Common myeloid progenitor, CD34-positive (primary cell): ENCODE data around the gene BPIFB3.

Source experiments
- CTCF ChIA-PET: fragments of 350-600 bp; sonication (Branson Sonifier 250); formaldehyde crosslinking; loops from one replicate; lab custom pipeline; 2021; ENCODE audit warnings: antibody characterized with exemption; lab: Charles Lee
- POLR2A ChIA-PET: fragments of 350-600 bp; sonication (Branson Sonifier 250); formaldehyde crosslinking; loops from one replicate; lab custom pipeline; 2021; ENCODE audit warnings: antibody characterized with exemption; lab: Charles Lee
- DNase-seq, 3 donors: peaks; one replicate each; pipeline versions ENCODE4 v3.0.0 to v3.0.0-alpha.2; 2013
- H3K27ac ChIP-seq, 2 experiments: 1 replicate in 1 of 2; 2 replicates in 1 of 2; pipeline ENCODE4 v1.7.0; 2013; ENCODE audit warnings: inconsistent platforms in 2 of 2, low read length in 2 of 2, mild to moderate bottlenecking in 2 of 2, low read depth in 1 of 2, moderate library complexity in 1 of 2; ENCODE audit not compliant: severe bottlenecking in 2 of 2, insufficient read depth in 1 of 2, poor library complexity in 1 of 2
- H3K27me3 ChIP-seq, 5 experiments: replicated peaks in 2 of 5; 1 replicate in 3 of 5; 2 replicates in 2 of 5; pipeline versions ENCODE4 v1.6.1 to v1.7.0; 2013; ENCODE audit warnings: low read length in 4 of 5, mild to moderate bottlenecking in 2 of 5, moderate library complexity in 2 of 5, inconsistent platforms in 1 of 5; ENCODE audit not compliant: insufficient read depth in 5 of 5, control insufficient read depth in 4 of 5
- H3K36me3 ChIP-seq, 4 experiments: 1 replicate in 2 of 4; 2 replicates in 2 of 4; pipeline versions ENCODE4 v1.6.1 to v1.7.0; 2013; ENCODE audit warnings: low read length in 3 of 4, control low read depth in 1 of 4, mild to moderate bottlenecking in 1 of 4; ENCODE audit not compliant: control insufficient read depth in 4 of 4, insufficient read depth in 4 of 4
- H3K4me1 ChIP-seq, 4 experiments: 1 replicate in 3 of 4; 2 replicates in 1 of 4; pipeline versions ENCODE4 v1.6.1 to v1.7.1; 2013; ENCODE audit warnings: low read length in 3 of 4, mild to moderate bottlenecking in 3 of 4, control low read depth in 1 of 4, inconsistent platforms in 1 of 4, moderate library complexity in 1 of 4; ENCODE audit not compliant: control insufficient read depth in 4 of 4, insufficient read depth in 4 of 4; ENCODE audit errors: control extremely low read depth in 1 of 4
- H3K4me3 ChIP-seq, 7 experiments: 1 replicate in 4 of 7; 2 replicates in 3 of 7; pipeline versions ENCODE4 v1.5.1 to v1.7.0; 2013; ENCODE audit warnings: mild to moderate bottlenecking in 7 of 7, low read length in 6 of 7, moderate library complexity in 6 of 7, inconsistent platforms in 2 of 7, low read depth in 2 of 7, control low read depth in 1 of 7; ENCODE audit not compliant: insufficient read depth in 4 of 7, control insufficient read depth in 1 of 7; ENCODE audit errors: extremely low read depth in 1 of 7
- H3K9me3 ChIP-seq, 5 experiments: 1 replicate in 4 of 5; 2 replicates in 1 of 5; pipeline versions ENCODE4 v1.6.1 to v1.7.1; 2013; ENCODE audit warnings: low read length in 4 of 5, mild to moderate bottlenecking in 2 of 5, inconsistent platforms in 1 of 5, low read depth in 1 of 5, moderate library complexity in 1 of 5; ENCODE audit not compliant: control insufficient read depth in 4 of 5, insufficient read depth in 2 of 5; ENCODE audit errors: control extremely low read depth in 1 of 5
- WGBS: methylation state at CpG from one replicate; pipeline ENCODE4 v1.1.5; 2013; ENCODE audit not compliant: insufficient coverage; 5-methylcytosine and 5-hydroxymethylcytosine counted together

BPIFB3 gene

DNA sequence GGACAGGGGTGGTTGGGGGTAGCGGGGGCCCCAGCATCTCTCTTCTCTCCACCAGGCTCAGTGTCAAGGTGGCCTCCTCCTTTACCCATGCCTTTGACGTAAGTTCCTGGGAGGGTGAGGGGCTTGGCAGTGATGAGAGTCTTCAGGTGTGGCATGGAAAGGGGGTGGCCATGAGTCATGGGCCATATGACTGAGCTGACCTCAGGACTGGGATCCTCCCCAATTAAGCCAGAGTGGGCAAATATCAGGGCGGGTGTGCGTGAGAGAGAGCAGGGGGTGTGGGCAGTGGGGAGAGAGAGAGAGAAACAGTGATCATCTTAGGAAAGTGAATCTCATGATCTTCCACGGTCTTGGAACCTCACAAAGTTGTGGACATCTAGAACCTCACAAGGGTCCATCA is 17.5 kb downstream of the BPIFB3 start:
- Histone ChIP-seq H3K4me1 (peaks cover 0 to 37% (median 34%) of the 10 kb centered on the region in 4 experiments), H3K9me3 (peaks cover 0 to 1% (median 0%) of the 10 kb centered on the region in 5 experiments), H3K36me3 (no peaks in the 10 kb centered on the region), H3K27me3 (no peaks in the 10 kb centered on the region), H3K27ac (no peak overlapping the region), H3K4me3 (no peak overlapping the region)
- WGBS, result 75% methylated on average over 2 of the region's 5 CpGs
- DNase-seq, result peak in 1 of 3 donors; percentile 17
- CTCF ChIA-PET, result interaction anchor here (1.5 to 1.8 kb wide), 2 partner anchors 14 to 169 kb away, joined by 4 to 6 read pairs; no protein-coding TSS in a partner anchor
- POLR2A ChIA-PET, result no interaction called here

DNA sequence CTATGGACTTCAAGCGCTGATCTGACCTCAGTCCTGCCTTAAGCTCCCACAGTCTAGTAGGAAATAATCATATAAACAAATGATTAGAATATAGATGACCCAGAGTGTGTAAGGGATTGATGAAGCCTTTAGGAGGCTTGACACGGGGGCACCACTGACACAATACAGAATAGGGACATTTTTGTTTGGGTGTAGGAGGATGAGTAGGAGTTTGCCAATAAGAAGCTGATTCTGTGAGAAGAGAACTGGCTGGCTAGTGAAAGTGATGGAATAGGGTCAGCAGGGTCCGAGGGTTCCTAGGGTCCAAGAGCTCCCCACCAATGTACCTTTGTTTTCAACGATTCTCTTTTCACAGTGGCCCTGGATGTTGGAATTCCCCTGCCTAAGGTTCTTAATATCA is 18.7 kb downstream of the BPIFB3 start:
- H3K27ac ChIP-seq, result no peak overlapping the region
- H3K4me1 ChIP-seq, result peaks cover 0 to 36% (median 33%) of the 10 kb centered on the region in 4 experiments
- ChIA-PET POLR2A (no interaction called here), CTCF (interaction anchor here (1.5 to 1.8 kb wide), 2 partner anchors 13 to 170 kb away, joined by 4 to 6 read pairs; no protein-coding TSS in a partner anchor)
- no peaks in the 10 kb centered on the region for H3K36me3 ChIP-seq
- WGBS, result 100% methylated on average over 3 of the region's 4 CpGs
- H3K27me3 ChIP-seq, result no peaks in the 10 kb centered on the region
- H3K4me3 ChIP-seq, result no peak overlapping the region
- H3K9me3 ChIP-seq, result peaks cover 0 to 1% (median 0%) of the 10 kb centered on the region in 5 experiments
- no peak for DNase-seq

DNA sequence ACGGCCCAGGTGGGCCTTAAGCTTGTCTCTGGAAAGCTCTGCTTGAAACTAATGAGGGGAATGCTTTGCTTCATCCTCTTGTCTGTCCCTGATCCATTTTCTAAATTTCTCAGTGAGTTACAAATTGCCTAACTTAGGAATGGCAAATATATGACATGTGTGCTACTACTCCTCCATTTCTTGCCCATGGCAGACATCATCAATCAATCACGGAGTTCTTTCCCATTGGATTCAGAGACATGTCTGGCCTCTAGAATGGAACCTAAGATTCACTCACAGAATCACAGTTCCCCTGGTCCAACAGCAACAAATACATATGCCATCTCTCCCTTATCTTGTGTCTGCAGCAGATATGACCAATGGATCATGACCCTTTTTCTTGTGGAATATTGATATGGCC is 19.1 kb downstream of the BPIFB3 start:
- no peaks in the 10 kb centered on the region for H3K27me3 ChIP-seq
- H3K4me3 ChIP-seq, result no peak overlapping the region
- peaks cover 0 to 1% (median 0%) of the 10 kb centered on the region in 5 experiments for H3K9me3 ChIP-seq
- no peak overlapping the region for H3K27ac ChIP-seq
- WGBS, result 100% methylated on average over 2 of the region's 2 CpGs
- ChIA-PET CTCF (interaction anchor here (1.8 to 6.3 kb wide), 2 partner anchors 13 to 172 kb away, joined by 6 to 36 read pairs; no protein-coding TSS in a partner anchor), POLR2A (no interaction called here)
- no peaks in the 10 kb centered on the region for H3K36me3 ChIP-seq
- DNase-seq, result no peak
- peaks cover 0 to 32% (median 29%) of the 10 kb centered on the region in 4 experiments for H3K4me1 ChIP-seq

DNA sequence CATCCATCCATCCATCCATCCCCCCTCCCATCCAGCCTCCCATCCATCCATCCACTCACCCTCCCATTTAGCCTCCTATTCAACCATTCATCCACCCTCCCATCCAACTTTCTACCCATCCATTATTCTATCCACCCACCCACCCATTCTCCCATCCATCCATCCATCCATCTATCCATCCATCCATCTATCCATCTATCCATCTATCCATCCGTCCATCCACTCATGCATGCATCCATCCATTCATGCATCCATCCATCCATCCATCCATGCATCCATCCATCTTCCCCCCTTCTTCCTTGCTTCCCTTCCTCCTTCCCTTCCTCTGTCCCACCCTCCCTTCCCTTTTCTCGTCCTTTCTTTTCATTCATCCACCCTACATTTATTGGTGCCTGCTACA is 21.0 kb downstream of the BPIFB3 start:
- CTCF ChIA-PET, result interaction anchor here (1.1 to 6.3 kb wide), 3 partner anchors 9 to 173 kb away, joined by 3 to 36 read pairs (median 3); no protein-coding TSS in a partner anchor
- no peak overlapping the region for H3K27ac ChIP-seq
- 100% methylated on average over 2 of the region's 2 CpGs for WGBS
- H3K36me3 ChIP-seq, result no peaks in the 10 kb centered on the region
- H3K27me3 ChIP-seq, result no peaks in the 10 kb centered on the region
- no peak for DNase-seq
- peaks cover 0 to 1% (median 0%) of the 10 kb centered on the region in 5 experiments for H3K9me3 ChIP-seq
- H3K4me3 ChIP-seq, result no peak overlapping the region
- H3K4me1 ChIP-seq, result peaks cover 0 to 15% (median 12%) of the 10 kb centered on the region in 4 experiments
- POLR2A ChIA-PET, result no interaction called here

DNA sequence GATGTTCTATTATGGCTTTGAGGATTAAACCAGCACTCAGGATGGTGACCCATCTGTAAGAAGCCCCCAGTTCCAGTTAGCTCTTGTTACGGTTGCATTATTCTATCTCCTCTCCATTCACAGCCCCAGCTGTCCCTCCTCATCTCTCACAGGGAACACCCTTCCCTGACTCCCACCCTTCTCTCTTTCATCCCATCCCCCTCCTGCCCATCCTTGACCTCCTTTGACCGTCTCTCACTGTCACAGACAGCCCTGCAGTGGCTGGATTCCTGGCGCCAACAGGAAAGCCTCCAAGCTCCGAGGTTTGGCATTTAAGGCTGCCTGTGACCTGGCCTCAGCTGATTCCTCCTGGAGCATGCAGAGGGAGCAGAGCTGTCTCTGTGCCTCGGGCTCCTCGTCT is 21.6 kb downstream of the BPIFB3 start:
- CTCF ChIA-PET, result interaction anchor here (0.7 to 6.3 kb wide), 6 partner anchors 8 to 288 kb away, joined by 3 to 36 read pairs (median 3); no protein-coding TSS in a partner anchor
- Histone ChIP-seq H3K4me1 (peaks cover 0 to 9% (median 6%) of the 10 kb centered on the region in 4 experiments), H3K9me3 (peaks cover 0 to 1% (median 0%) of the 10 kb centered on the region in 5 experiments), H3K36me3 (no peaks in the 10 kb centered on the region), H3K4me3 (no peak overlapping the region), H3K27me3 (no peaks in the 10 kb centered on the region), H3K27ac (no peak overlapping the region)
- no peak for DNase-seq
- POLR2A ChIA-PET, result no interaction called here
- WGBS, result 95% methylated on average over 6 of the region's 6 CpGs

DNA sequence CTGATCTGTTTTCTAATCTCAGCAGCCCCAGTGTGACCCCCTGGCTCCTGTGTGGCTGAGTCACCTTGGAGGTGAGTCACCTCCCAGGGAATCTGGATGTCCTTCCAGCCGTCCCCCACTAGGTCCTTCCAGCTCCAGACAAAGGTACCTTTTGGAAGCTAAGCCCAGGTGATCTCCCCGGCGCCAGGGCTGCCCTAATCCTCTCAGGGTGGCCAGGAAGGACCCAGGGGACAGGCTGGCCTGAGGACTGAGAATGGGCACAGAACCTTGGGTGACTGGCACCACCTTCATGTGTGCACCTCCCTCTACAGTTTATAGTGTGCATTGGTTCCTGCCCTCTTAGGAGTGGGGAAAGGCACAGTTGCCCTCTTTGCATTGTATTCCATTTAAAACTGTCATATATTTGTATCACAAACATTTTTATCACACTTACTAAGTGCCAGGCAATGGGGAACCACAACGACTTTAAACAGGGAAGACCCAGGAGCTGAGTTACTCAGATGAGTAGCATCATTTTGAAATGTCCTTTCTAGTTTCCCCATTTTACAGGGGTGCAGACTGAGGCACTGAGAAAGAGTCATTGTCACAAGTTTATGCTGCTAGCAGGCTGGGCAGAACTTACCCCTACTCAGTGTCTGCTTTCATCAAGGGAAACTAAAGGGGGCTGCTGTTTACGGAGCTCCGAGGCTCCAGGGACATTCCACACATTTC is 23.1 kb downstream of the BPIFB3 start:
- Histone ChIP-seq H3K4me1 (no peaks in the 10 kb centered on the region), H3K36me3 (no peaks in the 10 kb centered on the region), H3K27ac (no peak overlapping the region), H3K9me3 (peaks cover 0 to 1% (median 0%) of the 10 kb centered on the region in 5 experiments), H3K27me3 (no peaks in the 10 kb centered on the region), H3K4me3 (no peak overlapping the region)
- WGBS, result 89% methylated on average over 6 of the region's 6 CpGs
- ChIA-PET POLR2A (no interaction called here), CTCF (interaction anchor here (1.0 to 6.3 kb wide), 9 partner anchors 10 to 287 kb away, joined by 3 to 36 read pairs (median 4); no protein-coding TSS in a partner anchor)
- peak in 2 of 3 donors; percentile 41 to 43 for DNase-seq

DNA sequence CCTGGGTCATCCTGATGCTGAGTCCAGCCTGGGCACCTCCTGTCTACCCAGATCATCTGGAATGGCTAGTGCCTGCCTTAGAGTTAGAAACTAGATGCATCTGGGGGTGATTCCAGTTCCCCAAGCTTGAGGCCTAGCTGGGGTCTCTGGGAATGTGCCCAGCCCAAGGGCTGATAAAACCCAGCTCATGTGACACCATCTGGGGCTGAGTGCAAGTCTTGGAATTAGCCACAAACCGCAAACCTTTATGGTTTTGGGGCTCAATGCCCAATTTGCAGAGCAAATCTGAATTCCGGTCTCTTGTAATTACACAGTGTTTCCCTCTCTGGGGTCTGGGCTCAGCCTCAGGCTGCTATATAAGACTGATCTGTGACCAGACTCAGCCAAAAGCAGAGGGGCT is 25.6 kb downstream of the BPIFB3 start, which contains the start of gene BPIFB4:
BPIFB4 (plus strand) TSS at position 385 of the 400 bp plus-strand sequence. CDS start 1,884 bp downstream, outside the sequence.
- Histone ChIP-seq H3K9me3 (no peaks in the 10 kb centered on the region), H3K36me3 (no peaks in the 10 kb centered on the region), H3K27me3 (no peaks in the 10 kb centered on the region), H3K4me1 (no peaks in the 10 kb centered on the region), H3K4me3 (no peak within 1 kb of the TSS), H3K27ac (no peak within 1 kb of the TSS)
- no peak for DNase-seq
- POLR2A ChIA-PET, result no interaction called here
- WGBS, result 96% methylated on average over 2 of the region's 2 CpGs
- CTCF ChIA-PET, result interaction anchor here (2.3 to 6.3 kb wide), 2 partner anchors 11 to 178 kb away, joined by 6 to 36 read pairs; no protein-coding TSS in a partner anchor
